Activated effector memory CD4-positive, alpha-beta T cell treated with Interleukin-2 at 50 U/mL for 16 hours (primary cell): ENCODE measurements around the gene SNX22.
A peak's percentile ranks its signal among the peaks of the same experiment; 100 is the strongest.

Source experiments
- DNase-seq: peaks from one replicate; pipeline ENCODE4 v3.0.0-alpha.2; 2020

The SNX22 gene

GRCh38 chr15:64157599-64158125 lies 6.1 kb downstream of the SNX22 start:
- DNase-seq = no peak

DNA sequence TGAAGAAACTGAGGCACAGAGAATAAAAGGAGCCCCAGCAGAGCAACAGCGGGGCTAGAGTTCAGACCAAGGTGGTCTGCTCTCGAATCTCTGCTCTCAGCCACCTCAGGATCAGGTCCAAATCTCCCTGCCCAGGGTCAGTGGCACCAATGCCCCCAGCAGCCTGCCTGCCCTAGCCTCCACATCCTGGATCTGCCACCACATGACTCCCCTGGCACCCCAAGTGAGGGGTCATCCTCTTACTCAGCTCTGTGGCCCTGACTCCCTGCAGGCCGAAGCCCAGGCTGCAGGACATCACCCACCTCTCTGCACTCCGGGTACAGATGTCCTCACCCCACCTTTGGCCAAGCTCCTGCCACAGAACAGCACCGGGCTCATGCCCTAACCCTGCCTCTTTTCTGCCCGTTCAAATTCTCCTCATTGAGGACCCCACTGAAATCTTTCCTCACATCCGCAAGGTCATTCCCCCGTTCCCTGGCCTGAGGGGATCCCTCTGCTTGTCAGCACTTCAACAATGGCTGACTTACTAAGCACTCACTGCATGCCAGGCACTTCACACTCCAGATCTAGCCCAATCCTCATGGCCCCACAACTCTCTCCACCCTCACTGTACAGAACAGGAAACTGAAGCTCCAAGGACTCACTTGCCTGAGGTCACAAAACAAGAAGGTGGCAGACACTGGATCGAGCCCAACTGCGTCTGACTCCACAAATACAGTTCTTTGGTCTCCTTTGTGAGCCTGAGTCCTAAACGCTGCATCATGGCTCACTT lies 7.0 kb downstream of the SNX22 start:
- no peak for DNase-seq

- DNase-seq = no peak
Observed at GRCh38 chr15:64161688-64162477, 10.4 kb downstream of the SNX22 start.

DNA sequence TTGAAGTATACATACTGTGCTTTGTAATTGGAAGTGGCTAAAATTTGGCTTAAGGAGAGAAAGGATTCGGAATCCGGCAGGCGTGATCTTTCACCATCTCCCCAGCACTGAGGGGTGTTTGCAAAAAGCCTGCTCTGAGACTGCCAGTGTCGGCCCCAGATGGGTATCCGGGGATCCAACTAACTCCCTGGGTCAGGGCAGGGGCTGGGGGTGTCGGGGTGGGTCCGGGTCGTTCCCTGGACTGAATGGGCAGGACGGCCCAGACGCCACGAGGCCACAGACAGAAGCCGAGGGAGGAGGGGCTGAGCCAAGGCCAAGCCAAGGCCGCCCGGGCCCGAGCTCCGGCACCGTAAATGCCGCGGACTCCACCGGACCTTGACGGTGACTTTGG lies 10.9 kb downstream of the SNX22 start:
- no peak for DNase-seq

DNA sequence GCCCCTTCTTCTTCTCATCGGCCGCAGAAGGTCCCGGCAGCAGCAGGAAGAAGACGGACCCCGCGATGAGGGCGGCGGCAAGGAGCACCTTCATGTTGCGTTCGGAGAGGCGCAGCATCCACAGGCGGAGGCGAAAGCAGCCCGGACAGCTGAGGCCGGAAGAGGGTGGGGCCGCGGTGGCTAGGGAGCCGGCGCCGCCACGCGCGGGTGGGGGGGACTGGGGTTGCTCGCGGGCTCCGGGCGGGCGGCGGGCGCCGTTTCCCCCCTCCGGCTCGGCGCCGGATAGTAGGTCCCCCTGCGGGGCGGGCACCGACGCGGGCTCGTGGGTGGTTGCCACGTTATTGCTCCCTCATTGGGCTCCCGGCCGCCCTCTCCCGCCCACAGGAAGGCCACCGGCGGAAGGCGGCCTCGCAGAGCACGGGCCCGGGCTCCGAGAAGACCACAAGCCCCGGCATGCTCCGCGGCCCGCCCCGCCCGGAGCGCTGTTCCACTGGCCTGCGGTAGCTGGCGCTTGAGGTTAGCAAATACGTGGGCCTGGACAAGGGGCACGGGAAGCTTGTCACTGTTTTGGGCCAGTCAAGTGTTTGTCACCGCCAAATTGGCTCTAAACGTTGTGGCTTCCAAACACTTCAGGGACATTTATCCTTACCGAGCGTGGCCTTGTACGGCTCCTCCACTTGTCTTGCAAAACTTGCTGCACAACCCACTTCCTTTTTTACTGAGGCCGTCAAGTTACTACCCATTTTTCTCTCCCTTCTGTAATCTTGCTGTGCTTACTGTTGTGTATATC lies 11.5 kb downstream of the SNX22 start, which contains the start of gene PPIB:
TSS of gene PPIB (minus strand) at position 154 of the 790 bp plus-strand sequence. CDS start at position 118, 36 bp downstream.
- DNase-seq = peak; percentile 96

- DNase-seq = no peak
Observed at GRCh38 chr15:64163659-64164362, 12.3 kb downstream of the SNX22 start.

DNA sequence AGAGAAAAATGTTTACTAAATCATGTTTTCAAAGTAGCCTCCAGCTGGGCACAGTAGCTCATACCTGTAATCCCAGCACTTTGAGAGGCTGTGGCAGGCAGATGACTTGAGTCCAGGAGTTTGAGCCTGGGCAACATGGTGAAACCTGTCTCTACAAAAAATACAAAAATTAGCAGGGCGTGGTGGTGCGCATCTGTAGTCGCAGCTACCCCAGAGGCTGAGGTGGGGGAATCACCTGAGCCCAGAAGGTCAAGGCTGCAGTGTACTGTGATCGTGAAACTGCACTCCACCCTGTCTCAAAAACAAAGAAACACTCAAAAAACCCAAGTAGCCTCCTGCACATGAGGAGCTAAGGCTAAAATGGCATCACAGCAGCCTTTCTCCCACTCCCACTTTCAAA lies 12.9 kb downstream of the SNX22 start:
- no peak for DNase-seq

DNA sequence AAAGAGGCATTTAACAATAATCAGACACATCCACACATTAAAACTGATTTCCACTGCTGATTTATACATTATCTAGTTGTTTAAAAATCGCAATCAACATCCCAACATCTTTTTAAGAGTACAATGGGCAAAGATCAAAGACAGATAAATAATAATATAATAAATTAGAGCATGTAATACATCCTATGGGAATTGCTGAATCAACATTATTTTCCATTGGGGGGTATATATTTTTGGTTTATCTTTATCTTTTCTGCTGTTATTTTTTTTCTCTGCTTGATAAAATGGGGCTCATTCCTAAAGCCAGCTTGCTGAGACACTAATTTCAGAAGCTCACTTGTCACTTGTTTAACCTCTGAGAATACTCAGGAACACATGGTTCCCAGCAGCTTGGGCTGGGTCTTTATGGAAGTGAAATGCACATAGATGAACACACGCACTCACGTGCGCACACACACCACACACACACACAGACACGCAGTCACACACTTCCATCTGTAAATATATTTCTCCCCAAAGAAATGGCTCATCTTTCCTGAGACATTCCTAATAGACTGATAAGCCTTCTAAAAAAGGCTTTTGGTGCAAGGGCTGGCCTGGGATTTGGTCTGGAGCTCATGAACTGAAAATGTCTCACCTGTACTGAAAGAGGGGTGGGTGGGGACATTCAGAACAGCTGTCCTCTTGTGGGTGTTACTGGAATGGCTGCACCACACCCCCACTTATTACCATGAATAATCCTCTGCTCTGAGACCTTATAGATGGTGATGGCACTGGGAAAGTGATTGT lies 14.8 kb downstream of the SNX22 start:
- no peak for DNase-seq

DNA sequence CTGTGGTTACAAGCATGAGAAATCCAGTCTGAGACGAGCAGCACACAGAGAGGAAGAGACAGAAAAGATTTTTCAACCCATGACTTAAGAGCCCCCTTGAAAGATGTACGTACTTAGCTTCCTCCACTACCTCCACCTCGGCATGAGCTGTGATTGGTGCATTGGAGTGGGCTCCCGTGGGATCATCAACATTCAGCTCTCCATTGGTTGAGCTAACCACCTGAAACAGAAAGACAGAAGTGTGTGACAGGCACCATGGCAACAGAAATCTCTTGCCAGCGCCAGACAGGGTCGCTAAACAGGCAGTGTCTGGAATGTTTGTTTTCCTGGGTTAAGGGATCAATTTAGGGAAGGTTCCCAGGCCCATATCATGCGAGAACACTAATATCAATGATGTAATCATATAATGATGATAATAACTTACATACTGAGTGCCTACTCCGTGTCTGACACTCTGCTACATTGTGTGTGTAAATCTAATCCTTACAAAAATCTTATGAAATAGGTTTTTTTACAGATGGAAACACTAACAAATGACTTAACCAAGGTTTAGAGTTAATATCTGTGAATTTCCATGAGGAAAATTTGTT lies 28.8 kb downstream of the SNX22 start:
- DNase-seq = no peak

GRCh38 chr15:64182859-64183370 lies 31.4 kb downstream of the SNX22 start:
- no peak for DNase-seq

DNA sequence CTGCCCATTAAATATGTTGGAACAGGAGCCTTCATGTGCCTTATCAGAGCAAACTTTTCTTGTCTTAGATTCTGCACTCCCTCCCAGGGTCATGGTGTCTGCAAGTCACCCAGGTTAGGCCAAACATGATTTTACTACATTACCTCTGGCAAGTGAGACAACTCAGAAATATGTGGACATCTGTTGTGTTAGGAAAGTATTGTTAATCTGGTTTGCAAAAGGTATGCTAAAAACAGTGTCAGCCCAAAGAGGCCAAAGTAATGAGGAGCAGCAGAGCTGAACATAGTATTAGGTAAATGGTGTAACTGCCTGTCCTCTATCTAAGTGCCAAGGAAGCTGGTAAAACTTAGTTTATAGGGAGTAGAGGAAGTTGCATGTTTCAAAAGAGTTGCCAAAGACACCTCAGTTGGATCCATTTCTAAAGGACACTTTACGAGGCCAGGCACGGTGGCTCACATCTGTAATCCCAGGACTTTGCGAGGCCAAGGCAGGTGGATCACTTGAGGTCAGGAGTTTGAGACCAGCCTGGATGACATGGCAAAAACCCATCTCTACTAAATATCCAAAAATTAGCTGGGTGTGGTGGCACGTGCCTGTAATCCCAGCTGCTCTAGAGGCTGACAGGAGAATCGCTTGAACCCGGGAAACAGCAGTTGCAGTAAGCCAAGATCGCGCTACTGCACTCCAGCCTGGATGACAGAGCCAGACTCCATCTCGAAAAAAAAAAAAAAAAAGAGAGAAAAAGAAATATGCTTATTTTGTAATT lies 33.8 kb downstream of the SNX22 start:
- no peak for DNase-seq

GRCh38 chr15:64187396-64188191 lies 36.1 kb downstream of the SNX22 start:
- no peak for DNase-seq

DNA sequence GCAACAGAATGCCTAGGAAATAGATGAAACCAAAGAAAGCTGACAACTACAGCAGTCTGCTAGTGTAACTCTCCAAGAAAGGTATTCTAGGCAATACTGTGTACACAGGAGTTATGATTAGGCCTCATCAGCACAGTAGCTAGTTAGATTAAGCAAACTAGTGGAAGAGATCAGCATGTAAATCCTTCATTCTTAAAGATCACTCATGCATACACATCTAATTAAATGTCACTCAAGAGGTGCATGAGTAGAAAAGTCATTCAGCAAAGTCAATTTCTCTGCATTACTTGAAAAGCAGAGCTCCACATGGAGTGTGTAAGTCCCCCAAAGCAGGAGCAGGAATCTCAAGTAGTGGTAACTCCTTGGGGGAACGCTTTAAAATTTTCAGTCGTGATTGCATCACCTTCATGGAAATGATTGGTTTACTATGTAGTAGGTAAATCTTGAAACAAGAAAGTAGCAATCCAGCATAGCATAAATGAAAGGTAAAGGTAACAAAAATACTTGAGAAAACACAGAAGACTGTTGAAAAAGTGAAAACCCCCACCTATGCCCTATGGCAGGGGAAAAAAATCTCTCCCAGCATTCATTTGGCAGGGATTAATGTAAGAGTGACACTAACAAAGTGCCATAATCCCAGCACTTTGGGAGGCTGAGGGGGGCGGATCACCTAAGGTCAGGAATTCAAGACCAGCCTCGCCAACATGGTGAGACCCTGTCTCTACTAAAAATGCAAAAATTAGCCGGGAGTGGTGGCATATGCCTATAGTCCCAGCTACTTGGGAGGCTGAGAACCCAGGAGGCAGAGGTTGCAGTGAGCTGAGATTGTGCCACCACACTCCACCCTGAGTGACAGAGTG lies 40.7 kb downstream of the SNX22 start:
- DNase-seq = no peak

DNA sequence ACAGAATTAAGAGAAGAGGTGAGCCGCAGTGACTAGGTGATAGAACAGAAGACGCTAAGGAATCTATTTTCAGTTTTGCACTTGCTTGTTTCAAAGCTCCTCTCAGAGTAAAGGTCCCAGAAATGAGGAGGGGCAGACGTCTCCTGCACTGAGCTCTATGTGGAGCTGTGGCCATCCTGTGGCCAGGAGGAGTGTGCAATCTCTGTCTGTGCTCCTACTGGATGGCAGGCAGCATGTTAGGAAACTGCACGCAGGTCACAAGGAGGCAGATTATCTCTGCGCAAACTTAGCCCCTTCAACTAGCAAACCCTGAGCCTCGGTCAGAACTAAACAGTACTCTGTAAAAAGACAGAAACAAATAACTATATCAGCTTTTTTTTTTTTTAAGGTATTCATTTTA lies 42.4 kb downstream of the SNX22 start:
- no peak for DNase-seq

GRCh38 chr15:64197425-64197824 lies 45.9 kb downstream of the SNX22 start:
- DNase-seq = no peak

- DNase-seq = no peak
Observed at GRCh38 chr15:64205202-64205601, 53.7 kb downstream of the SNX22 start.
